K562 (cell line): Measurements from ENCODE around the gene MRPL40. TPM values are rescaled to one million over a fixed set of nuclear protein-coding genes. Genes with fewer than 3 reads are reported as not detected.
A peak's percentile ranks its signal among the peaks of the same experiment; 100 is the strongest.

Experiments used
- CCNT2 ChIP-seq: IDR thresholded peaks from 2 replicates; pipeline ENCODE4 v1.6.1; 2011; ENCODE audit warnings: borderline replicate concordance, low read depth, mild to moderate bottlenecking, moderate library complexity, mixed read lengths, low read length; ENCODE audit not compliant: insufficient read length; ENCODE audit errors: extremely low read depth
- ETV1 ChIP-seq: fragments of 450-650 bp; conservative IDR thresholded peaks from 2 replicates; pipeline ENCODE4 v1.6.1; 2016; ENCODE audit warnings: missing genetic modification characterization, control low read depth, low read depth, missing compliant biosample characterization
- HDAC2 ChIP-seq: fragments of 450-650 bp; IDR thresholded peaks from 2 replicates; pipeline ENCODE4 v1.6.1; 2016; ENCODE audit warnings: mild to moderate bottlenecking
- MAFF ChIP-seq: IDR thresholded peaks from 2 replicates; pipeline ENCODE4 v1.6.1; 2012; ENCODE audit warnings: low read length, improper control_type of control experiment
- MEIS2 ChIP-seq: fragments of 450-650 bp; IDR thresholded peaks from 2 replicates; pipeline ENCODE4 v1.6.1; 2014; ENCODE audit warnings: mild to moderate bottlenecking; ENCODE audit not compliant: partially characterized antibody
- MTA2 ChIP-seq: fragments of 450-650 bp; IDR thresholded peaks from 2 replicates; pipeline ENCODE4 v1.6.1; 2016; ENCODE audit warnings: low read depth
- POLR2A ChIP-seq: fragments of 450-650 bp; conservative IDR thresholded peaks from 2 replicates; pipeline ENCODE4 v1.6.1; 2016
- POLR2AphosphoS5 ChIP-seq: IDR thresholded peaks from 2 replicates; pipeline ENCODE4 v1.6.1; 2011; ENCODE audit warnings: mild to moderate bottlenecking, low read depth, low read length, moderate library complexity; ENCODE audit not compliant: control insufficient read depth, insufficient read depth
- POLR2H ChIP-seq: IDR thresholded peaks from 2 replicates; pipeline ENCODE4 v1.6.1; 2016; ENCODE audit warnings: missing genetic modification characterization, low read depth, mild to moderate bottlenecking, control low read depth, missing compliant biosample characterization, moderate library complexity
- RAD51 ChIP-seq: fragments of 450-650 bp; IDR thresholded peaks from 2 replicates; pipeline ENCODE4 v1.7.1; 2016; ENCODE audit warnings: low read depth, mild to moderate bottlenecking, borderline replicate concordance
- RBM34 ChIP-seq: fragments of 200-400 bp; formaldehyde crosslinking; IDR thresholded peaks from 2 replicates; pipeline ENCODE4 v1.6.1; 2018; ENCODE audit warnings: low read length, borderline replicate concordance; ENCODE audit not compliant: insufficient read depth
- SPI1 ChIP-seq: IDR thresholded peaks from 2 replicates; pipeline ENCODE4 v1.6.1; 2011; ENCODE audit warnings: low read depth, low read length, control low read depth, borderline replicate concordance
- ZBTB1 ChIP-seq: sonication (generic); formaldehyde crosslinking; IDR thresholded peaks from 2 replicates; pipeline ENCODE4 v1.8.1; 2023; ENCODE audit warnings: missing genetic modification reagents, low read depth, mild to moderate bottlenecking, borderline replicate concordance
- ZBTB43 ChIP-seq: sonication (generic); formaldehyde crosslinking; IDR thresholded peaks from 2 replicates; pipeline ENCODE4 v1.8.0; 2023; ENCODE audit warnings: mild to moderate bottlenecking, missing genetic modification reagents
- ZNF436 ChIP-seq: fragments of 250-450, 450-650 bp; sonication (Bioruptor Pico); formaldehyde crosslinking; IDR thresholded peaks from 2 replicates; pipeline ENCODE4 v1.7.0; 2020; ENCODE audit warnings: mild to moderate bottlenecking
- ZNF696 ChIP-seq: fragments of 250-450 bp; sonication (Bioruptor Pico); conservative IDR thresholded peaks from 2 replicates; pipeline ENCODE4 v1.4.0; 2020; ENCODE audit warnings: mild to moderate bottlenecking, moderate library complexity
- polyA plus RNA-seq, 8 experiments: library from polyadenylated mRNA; depleted of rRNA in 4 of 8; stranded (reverse) in 5 of 8; unstranded in 3 of 8; fragments of >200 nt; fragmentation: Nextera tagmentation in 2 of 8; fragmentation: Illumina TruSeq in 1 of 8; extraction: Ambion mirVana in 2 of 8; extraction: Trizol in 1 of 8; gene quantifications; 2 replicates each; pipeline versions ENCODE4 v1.2.1 to v1.2.3, GENCODE V29; 2011 to 2014; ENCODE audit warnings: inconsistent platforms in 1 of 8, missing spikeins in 1 of 8
- total RNA-seq, 7 experiments: library from RNA; depleted of rRNA in 6 of 7; stranded (reverse); fragments of >200 nt in 6 of 7; fragmentation: Illumina TruSeq in 2 of 7; extraction: Trizol in 2 of 7; gene quantifications; 2 replicates each; pipeline versions ENCODE4 v1.2.1 to v1.2.3, GENCODE V29; 2011 to 2021; ENCODE audit warnings: low replicate concordance in 1 of 7
- TF ChIP-seq, protein P1 (sequence below): fragments of 450-650 bp; formaldehyde crosslinking; IDR thresholded peaks from 2 replicates; pipeline ENCODE4 v1.4.0; 2020; ENCODE audit warnings: mild to moderate bottlenecking, moderate library complexity
- TF ChIP-seq, protein P2 (sequence below): sonication (generic); formaldehyde crosslinking; IDR thresholded peaks from 2 replicates; pipeline ENCODE4 v1.8.0; 2022; ENCODE audit warnings: mild to moderate bottlenecking, missing genetic modification reagents
- TF ChIP-seq, protein P3 (sequence below): fragments of 450-650 bp; IDR thresholded peaks from 2 replicates; pipeline ENCODE4 v1.6.1; 2017; ENCODE audit warnings: antibody characterized with exemption, mild to moderate bottlenecking

MRPL40 gene
- total and polyA plus RNA-seq, 9 of the 15 experiments (the other 6 are each of a cell fraction or from before 2014, with no cell fraction given): 132 to 652 (median 208) TPM

DNA sequence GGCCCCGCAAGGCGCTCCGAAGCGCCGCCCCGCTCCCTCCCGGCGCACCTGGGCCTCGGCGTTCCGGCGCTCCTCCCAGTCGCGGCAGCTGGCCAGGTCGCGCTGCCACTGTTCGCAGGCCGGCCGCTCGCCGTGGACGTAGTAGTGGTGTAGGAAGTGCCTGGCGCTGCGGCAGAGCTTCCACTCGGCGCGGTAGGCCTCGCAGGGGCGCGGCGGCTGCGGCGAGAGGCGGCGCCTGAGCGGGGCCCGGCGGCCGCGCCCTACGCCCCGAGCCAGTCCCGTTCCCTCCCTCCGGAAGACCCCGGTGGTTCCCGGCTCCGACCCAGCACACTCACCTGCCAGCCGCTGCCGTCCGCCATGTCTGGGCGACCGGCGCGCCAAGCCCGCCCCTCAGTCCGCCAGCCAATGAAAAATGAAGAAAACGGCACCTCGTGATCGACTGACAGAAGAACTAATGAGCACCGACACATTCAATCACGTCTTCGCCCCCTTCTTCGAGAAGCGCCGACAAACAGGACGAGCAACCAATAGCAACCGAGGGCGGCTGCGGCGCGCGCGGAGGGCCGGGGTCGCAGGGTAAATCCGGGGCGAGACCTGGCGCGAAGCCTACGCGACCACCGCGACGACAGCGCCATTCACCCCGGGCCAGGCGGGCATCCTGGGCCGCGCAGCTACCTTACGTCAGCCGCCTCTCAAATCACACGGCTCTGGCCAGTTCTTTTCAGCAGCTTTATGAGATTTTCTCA is 15.2 kb downstream of the MRPL40 start, which contains the start of gene C22orf39 (continued):
- TF ChIP-seq SPI1 (0 out of 2 replicates have a peak, but pooled peaks have one; percentile 27), MTA2 (no peak), POLR2AphosphoS5 (peak; percentile 94), ZNF696 (CRISPR knock-in tag) (no peak), ETV1 (tag) (no peak), ZBTB43 (CRISPR knock-in tag) (no peak), POLR2A (peak; percentile 97), HDAC2 (peak; percentile 97; the same call in 1 of the 2 replicates), ZNF436 (CRISPR knock-in tag) (no peak), POLR2H (tag) (peak; percentile 95), CCNT2 (peak; percentile 91), RBM34 (no peak), MAFF (no peak), ZBTB1 (CRISPR knock-in tag) (no peak), MEIS2 (peak; percentile 93), RAD51 (peak; percentile 85)
- TF ChIP-seq, protein P1, sequence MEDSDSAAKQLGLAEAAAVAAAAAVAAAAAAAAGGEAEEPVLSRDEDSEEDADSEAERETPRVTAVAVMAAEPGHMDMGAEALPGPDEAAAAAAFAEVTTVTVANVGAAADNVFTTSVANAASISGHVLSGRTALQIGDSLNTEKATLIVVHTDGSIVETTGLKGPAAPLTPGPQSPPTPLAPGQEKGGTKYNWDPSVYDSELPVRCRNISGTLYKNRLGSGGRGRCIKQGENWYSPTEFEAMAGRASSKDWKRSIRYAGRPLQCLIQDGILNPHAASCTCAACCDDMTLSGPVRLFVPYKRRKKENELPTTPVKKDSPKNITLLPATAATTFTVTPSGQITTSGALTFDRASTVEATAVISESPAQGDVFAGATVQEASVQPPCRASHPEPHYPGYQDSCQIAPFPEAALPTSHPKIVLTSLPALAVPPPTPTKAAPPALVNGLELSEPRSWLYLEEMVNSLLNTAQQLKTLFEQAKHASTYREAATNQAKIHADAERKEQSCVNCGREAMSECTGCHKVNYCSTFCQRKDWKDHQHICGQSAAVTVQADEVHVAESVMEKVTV (CRISPR knock-in tag): no peak
- TF ChIP-seq, protein P2, sequence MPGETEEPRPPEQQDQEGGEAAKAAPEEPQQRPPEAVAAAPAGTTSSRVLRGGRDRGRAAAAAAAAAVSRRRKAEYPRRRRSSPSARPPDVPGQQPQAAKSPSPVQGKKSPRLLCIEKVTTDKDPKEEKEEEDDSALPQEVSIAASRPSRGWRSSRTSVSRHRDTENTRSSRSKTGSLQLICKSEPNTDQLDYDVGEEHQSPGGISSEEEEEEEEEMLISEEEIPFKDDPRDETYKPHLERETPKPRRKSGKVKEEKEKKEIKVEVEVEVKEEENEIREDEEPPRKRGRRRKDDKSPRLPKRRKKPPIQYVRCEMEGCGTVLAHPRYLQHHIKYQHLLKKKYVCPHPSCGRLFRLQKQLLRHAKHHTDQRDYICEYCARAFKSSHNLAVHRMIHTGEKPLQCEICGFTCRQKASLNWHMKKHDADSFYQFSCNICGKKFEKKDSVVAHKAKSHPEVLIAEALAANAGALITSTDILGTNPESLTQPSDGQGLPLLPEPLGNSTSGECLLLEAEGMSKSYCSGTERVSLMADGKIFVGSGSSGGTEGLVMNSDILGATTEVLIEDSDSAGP (CRISPR knock-in tag): no peak
- TF ChIP-seq, protein P3, sequence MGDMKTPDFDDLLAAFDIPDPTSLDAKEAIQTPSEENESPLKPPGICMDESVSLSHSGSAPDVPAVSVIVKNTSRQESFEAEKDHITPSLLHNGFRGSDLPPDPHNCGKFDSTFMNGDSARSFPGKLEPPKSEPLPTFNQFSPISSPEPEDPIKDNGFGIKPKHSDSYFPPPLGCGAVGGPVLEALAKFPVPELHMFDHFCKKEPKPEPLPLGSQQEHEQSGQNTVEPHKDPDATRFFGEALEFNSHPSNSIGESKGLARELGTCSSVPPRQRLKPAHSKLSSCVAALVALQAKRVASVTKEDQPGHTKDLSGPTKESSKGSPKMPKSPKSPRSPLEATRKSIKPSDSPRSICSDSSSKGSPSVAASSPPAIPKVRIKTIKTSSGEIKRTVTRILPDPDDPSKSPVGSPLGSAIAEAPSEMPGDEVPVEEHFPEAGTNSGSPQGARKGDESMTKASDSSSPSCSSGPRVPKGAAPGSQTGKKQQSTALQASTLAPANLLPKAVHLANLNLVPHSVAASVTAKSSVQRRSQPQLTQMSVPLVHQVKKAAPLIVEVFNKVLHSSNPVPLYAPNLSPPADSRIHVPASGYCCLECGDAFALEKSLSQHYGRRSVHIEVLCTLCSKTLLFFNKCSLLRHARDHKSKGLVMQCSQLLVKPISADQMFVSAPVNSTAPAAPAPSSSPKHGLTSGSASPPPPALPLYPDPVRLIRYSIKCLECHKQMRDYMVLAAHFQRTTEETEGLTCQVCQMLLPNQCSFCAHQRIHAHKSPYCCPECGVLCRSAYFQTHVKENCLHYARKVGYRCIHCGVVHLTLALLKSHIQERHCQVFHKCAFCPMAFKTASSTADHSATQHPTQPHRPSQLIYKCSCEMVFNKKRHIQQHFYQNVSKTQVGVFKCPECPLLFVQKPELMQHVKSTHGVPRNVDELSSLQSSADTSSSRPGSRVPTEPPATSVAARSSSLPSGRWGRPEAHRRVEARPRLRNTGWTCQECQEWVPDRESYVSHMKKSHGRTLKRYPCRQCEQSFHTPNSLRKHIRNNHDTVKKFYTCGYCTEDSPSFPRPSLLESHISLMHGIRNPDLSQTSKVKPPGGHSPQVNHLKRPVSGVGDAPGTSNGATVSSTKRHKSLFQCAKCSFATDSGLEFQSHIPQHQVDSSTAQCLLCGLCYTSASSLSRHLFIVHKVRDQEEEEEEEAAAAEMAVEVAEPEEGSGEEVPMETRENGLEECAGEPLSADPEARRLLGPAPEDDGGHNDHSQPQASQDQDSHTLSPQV: no peak
